D721Med (cell line): Measurements from ENCODE around the gene INO80B.

Experiments
- DNase-seq: peaks from one replicate; pipeline ENCODE4 v3.0.0; 2011; ENCODE audit warnings: low spot score; ENCODE audit not compliant: insufficient read length
- FAIRE-seq: peaks from 2 replicates; lab custom pipeline; 2011; peaks lifted over from hg19 to GRCh38; lab: Jason Lieb, UNC
- TF ChIP-seq, protein P1 (sequence below): IDR thresholded peaks from 2 replicates; pipeline ENCODE4 v1.5.1; 2012; ENCODE audit warnings: mild to moderate bottlenecking, control low read depth; ENCODE audit not compliant: insufficient read depth; ENCODE audit errors: missing control alignments

INO80B gene

GRCh38 chr2:74421221-74421870 is 33.5 kb upstream of the INO80B start, which contains the start of the genes C2orf81 and WDR54:
Gene C2orf81, minus strand, starts transcription at chr2:74421619. Its CDS starts 59 bp downstream, at chr2:74421560.
Gene WDR54, plus strand, starts transcription at chr2:74421730. Its CDS starts 424 bp downstream, at chr2:74422154.
- no peak for FAIRE-seq

DNA sequence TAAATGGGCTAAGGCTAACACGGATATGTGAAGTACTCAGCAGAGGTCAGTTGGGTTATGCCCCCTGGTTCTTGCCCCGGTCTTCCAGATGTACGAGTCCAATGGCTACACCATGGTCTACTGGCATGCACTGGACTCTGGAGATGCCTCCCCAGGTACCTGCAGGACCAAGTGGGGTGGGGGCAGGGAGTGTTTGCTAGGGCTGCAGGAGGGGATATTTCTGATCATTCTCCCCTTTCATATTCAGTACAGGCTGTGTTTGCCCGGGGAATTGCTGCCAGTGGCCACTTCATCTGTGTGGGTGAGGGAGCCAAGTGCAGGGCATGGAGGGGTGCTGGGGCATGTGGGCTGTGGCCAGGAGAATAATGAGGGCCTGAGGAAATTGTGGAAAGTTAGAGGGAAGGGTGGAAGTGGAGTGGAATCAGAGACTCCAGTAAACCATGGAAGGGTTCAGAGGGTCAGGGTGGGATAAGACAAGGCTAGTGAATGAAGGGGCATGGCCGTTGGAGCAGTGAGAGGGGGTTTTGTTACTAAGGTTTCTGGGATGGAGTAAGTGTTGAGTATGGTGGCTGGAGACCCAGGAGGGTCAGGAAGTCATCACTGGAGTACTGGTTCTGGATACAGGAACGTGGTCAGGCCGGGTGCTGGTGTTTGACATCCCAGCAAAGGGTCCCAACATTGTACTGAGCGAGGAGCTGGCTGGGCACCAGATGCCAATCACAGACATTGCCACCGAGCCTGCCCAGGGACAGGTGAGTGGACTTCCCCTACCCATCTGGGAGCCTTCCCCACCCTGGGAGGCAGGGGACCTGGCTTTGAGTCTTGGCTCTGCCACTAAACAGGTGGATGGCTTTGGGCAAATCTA is 31.4 kb upstream of the INO80B start:
- TF ChIP-seq, protein P1, sequence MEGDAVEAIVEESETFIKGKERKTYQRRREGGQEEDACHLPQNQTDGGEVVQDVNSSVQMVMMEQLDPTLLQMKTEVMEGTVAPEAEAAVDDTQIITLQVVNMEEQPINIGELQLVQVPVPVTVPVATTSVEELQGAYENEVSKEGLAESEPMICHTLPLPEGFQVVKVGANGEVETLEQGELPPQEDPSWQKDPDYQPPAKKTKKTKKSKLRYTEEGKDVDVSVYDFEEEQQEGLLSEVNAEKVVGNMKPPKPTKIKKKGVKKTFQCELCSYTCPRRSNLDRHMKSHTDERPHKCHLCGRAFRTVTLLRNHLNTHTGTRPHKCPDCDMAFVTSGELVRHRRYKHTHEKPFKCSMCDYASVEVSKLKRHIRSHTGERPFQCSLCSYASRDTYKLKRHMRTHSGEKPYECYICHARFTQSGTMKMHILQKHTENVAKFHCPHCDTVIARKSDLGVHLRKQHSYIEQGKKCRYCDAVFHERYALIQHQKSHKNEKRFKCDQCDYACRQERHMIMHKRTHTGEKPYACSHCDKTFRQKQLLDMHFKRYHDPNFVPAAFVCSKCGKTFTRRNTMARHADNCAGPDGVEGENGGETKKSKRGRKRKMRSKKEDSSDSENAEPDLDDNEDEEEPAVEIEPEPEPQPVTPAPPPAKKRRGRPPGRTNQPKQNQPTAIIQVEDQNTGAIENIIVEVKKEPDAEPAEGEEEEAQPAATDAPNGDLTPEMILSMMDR: no peak
- no peak for DNase-seq
- FAIRE-seq: no peak

More at GRCh38 chr2:74421221-74421870, 33.5 kb upstream of the INO80B start, which contains the start of the genes C2orf81 and WDR54:
- peak; percentile 93 for DNase-seq
- TF ChIP-seq, protein P1: no peak

DNA sequence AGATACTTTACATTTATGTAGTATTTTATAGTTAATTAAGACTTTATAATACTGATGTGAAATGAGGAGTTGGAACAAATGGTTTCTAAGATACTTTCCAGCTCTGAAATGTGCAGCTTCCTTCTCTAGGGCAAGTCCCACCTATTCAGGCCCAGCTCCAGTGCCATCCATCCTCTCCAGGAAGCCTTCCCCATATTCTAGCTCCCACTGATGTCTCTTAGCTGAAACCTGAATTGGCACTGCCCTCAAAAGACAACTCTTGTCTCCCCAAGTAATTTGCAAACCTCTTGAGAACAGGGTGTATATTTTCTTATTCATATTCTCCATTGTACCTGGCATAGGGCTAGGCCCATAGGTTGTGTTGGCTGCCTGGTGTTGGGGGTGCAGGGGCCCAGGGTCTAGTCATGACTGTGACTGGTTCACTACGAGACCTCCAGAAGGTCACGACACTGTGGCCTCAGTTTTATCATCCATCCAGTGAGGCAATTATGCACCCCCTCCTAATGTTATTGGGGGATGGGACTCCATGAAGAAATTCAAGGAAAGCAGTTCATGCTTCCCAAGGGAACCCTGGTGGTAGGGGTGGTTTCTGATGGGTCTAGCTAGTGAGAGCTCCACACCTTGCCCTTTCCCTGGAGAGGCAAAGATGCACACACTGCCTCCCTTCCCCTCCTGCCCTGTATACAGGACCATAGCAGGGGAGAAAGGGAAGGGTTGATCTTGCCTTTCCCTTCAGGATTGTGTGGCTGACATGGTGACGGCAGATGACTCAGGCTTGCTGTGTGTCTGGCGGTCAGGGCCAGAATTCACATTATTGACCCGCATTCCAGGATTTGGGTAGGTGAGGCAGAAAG is 30.5 kb upstream of the INO80B start:
- DNase-seq: no peak
- TF ChIP-seq, protein P1: no peak
- FAIRE-seq: no peak

- DNase-seq: no peak
- TF ChIP-seq, protein P1: no peak
- no peak for FAIRE-seq
These were observed 29.9 kb upstream of the INO80B start for GRCh38 chr2:74424995-74425406.

GRCh38 chr2:74425523-74425922 is 29.4 kb upstream of the INO80B start:
- DNase-seq: no peak
- TF ChIP-seq, protein P1: no peak
- FAIRE-seq: no peak

- DNase-seq: no peak
- FAIRE-seq: no peak
- TF ChIP-seq, protein P1: no peak
These were observed 28.6 kb upstream of the INO80B start for GRCh38 chr2:74426181-74426758.
